ENCODE data around the gene LGALS13.

The LGALS13 gene

DNA sequence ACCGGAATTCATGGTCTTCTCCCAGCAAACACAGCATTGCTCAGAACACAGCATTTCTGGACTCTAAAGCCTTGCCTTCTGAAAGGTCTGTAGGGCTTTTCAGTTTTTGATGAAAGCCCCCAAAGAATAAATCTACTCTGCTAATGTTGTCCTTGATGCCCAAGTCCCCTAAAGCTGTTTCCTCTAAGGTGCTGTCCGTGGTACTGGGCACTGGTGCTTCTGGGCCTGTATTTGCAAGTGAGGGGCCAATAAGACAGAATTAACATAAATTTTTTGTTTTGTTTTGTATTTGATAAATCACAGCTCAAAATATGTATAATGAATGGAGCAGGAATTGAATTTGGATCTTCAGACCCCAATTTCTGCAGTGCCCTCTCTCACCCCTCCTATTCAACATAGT, 12.1 kb upstream of the LGALS13 start:
- H3K36me3 ChIP-seq (ENCODE audit: control insufficient read depth, low read length) = no peaks in the 10 kb centered on the region
- no peaks in the 10 kb centered on the region for H3K9me2 ChIP-seq (replicated peaks; ENCODE audit: control insufficient read depth, low read length)
- H4K20me1 ChIP-seq (ENCODE audit: control insufficient read depth, insufficient read depth, low read depth, low read length) = no peaks in the 10 kb centered on the region
- no peaks in the 10 kb centered on the region for H3K79me2 ChIP-seq (ENCODE audit: control insufficient read depth, low read length)
- no peak overlapping the region for H3K4me2 ChIP-seq (ENCODE audit: low read length)
- H3K27ac ChIP-seq (ENCODE audit: low read depth, low read length) = no peak overlapping the region
- TF ChIP-seq EZH2phosphoT487 (IDR thresholded peaks at IDR 0.05; ENCODE audit: borderline replicate concordance, low read length) (no peak), CTCF (IDR thresholded peaks at IDR 0.05; ENCODE audit: low read depth, low read length, poor library complexity, severe bottlenecking) (no peak)
- H3K4me3 ChIP-seq (ENCODE audit: low read length) = no peak overlapping the region
- peaks cover 5% of the 10 kb centered on the region; the same call in 1 of the 2 replicates for H3K27me3 ChIP-seq (ENCODE audit: control insufficient read depth, low read length)
- no peaks in the 10 kb centered on the region for H3K4me1 ChIP-seq (ENCODE audit: control insufficient read depth, low read length)
- H3K9me3 ChIP-seq (ENCODE audit: control insufficient read depth, insufficient read depth, low read length) = no peaks in the 10 kb centered on the region
- no peaks in the 10 kb centered on the region for H3F3A ChIP-seq (ENCODE audit: control insufficient read depth, insufficient read depth)

DNA sequence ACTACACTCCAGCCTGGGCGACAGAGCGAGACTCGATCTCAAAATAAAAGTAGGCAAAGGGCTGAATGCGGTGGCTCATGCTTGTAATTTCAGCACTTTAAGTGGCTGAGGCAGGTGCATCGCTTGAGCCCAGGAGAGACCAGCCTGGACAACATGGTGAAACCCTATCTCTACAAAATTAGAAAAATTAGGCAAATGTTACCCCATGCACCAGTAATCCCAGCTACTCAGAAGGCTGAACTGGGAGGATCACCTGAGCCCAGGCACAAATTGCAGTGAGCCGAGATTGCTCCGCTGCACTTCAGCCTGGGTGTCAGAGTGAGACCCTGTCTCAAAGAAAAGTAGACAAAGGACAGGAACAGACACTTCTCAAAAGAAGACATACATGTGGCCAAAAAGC, 9.9 kb upstream of the LGALS13 start:
- H3K9me2 ChIP-seq (replicated peaks; ENCODE audit: control insufficient read depth, low read length) = no peaks in the 10 kb centered on the region
- no peaks in the 10 kb centered on the region for H3K36me3 ChIP-seq (ENCODE audit: control insufficient read depth, low read length)
- H3K4me2 ChIP-seq (ENCODE audit: low read length) = no peak overlapping the region
- no peaks in the 10 kb centered on the region for H3K9me3 ChIP-seq (ENCODE audit: control insufficient read depth, insufficient read depth, low read length)
- H4K20me1 ChIP-seq (ENCODE audit: control insufficient read depth, insufficient read depth, low read depth, low read length) = no peaks in the 10 kb centered on the region
- TF ChIP-seq EZH2phosphoT487 (IDR thresholded peaks at IDR 0.05; ENCODE audit: borderline replicate concordance, low read length) (no peak), CTCF (IDR thresholded peaks at IDR 0.05; ENCODE audit: low read depth, low read length, poor library complexity, severe bottlenecking) (no peak)
- H3K27me3 ChIP-seq (ENCODE audit: control insufficient read depth, low read length) = no peaks in the 10 kb centered on the region
- H3F3A ChIP-seq (ENCODE audit: control insufficient read depth, insufficient read depth) = no peaks in the 10 kb centered on the region
- no peaks in the 10 kb centered on the region for H3K79me2 ChIP-seq (ENCODE audit: control insufficient read depth, low read length)
- H3K27ac ChIP-seq (ENCODE audit: low read depth, low read length) = no peak overlapping the region
- H3K4me1 ChIP-seq (ENCODE audit: control insufficient read depth, low read length) = no peaks in the 10 kb centered on the region
- H3K4me3 ChIP-seq (ENCODE audit: low read length) = no peak overlapping the region

GRCh38 chr19:39595950-39596349, 6.4 kb upstream of the LGALS13 start:
- Histone ChIP-seq H3K9me2 (replicated peaks; ENCODE audit: control insufficient read depth, low read length) (no peaks in the 10 kb centered on the region), H3K79me2 (ENCODE audit: control insufficient read depth, low read length) (no peaks in the 10 kb centered on the region), H3K27ac (ENCODE audit: low read depth, low read length) (no peak overlapping the region), H3K4me3 (ENCODE audit: low read length) (no peak overlapping the region), H3K4me1 (ENCODE audit: control insufficient read depth, low read length) (no peaks in the 10 kb centered on the region), H3K9me3 (ENCODE audit: control insufficient read depth, insufficient read depth, low read length) (no peaks in the 10 kb centered on the region), H3K4me2 (ENCODE audit: low read length) (no peak overlapping the region), H4K20me1 (ENCODE audit: control insufficient read depth, insufficient read depth, low read depth, low read length) (no peaks in the 10 kb centered on the region), H3K36me3 (ENCODE audit: control insufficient read depth, low read length) (no peaks in the 10 kb centered on the region), H3F3A (ENCODE audit: control insufficient read depth, insufficient read depth) (no peaks in the 10 kb centered on the region), H3K27me3 (ENCODE audit: control insufficient read depth, low read length) (no peaks in the 10 kb centered on the region)
- TF ChIP-seq CTCF (IDR thresholded peaks at IDR 0.05; ENCODE audit: low read depth, low read length, poor library complexity, severe bottlenecking) = no peak
- TF ChIP-seq EZH2phosphoT487 (IDR thresholded peaks at IDR 0.05; ENCODE audit: borderline replicate concordance, low read length) = no peak

- Histone ChIP-seq H3K9me2 (replicated peaks; ENCODE audit: control insufficient read depth, low read length) (no peaks in the 10 kb centered on the region), H3K9me3 (ENCODE audit: control insufficient read depth, insufficient read depth, low read length) (no peaks in the 10 kb centered on the region), H3K79me2 (ENCODE audit: control insufficient read depth, low read length) (no peaks in the 10 kb centered on the region), H3K4me2 (ENCODE audit: low read length) (no peak overlapping the region), H3K4me3 (ENCODE audit: low read length) (no peak overlapping the region), H4K20me1 (ENCODE audit: control insufficient read depth, insufficient read depth, low read depth, low read length) (no peaks in the 10 kb centered on the region), H3K4me1 (ENCODE audit: control insufficient read depth, low read length) (no peaks in the 10 kb centered on the region), H3K36me3 (ENCODE audit: control insufficient read depth, low read length) (no peaks in the 10 kb centered on the region), H3K27me3 (ENCODE audit: control insufficient read depth, low read length) (no peaks in the 10 kb centered on the region), H3K27ac (ENCODE audit: low read depth, low read length) (no peak overlapping the region), H3F3A (ENCODE audit: control insufficient read depth, insufficient read depth) (no peaks in the 10 kb centered on the region)
- no peak for TF ChIP-seq EZH2phosphoT487 (IDR thresholded peaks at IDR 0.05; ENCODE audit: borderline replicate concordance, low read length)
- TF ChIP-seq CTCF (IDR thresholded peaks at IDR 0.05; ENCODE audit: low read depth, low read length, poor library complexity, severe bottlenecking) = no peak
Measured at GRCh38 chr19:39596911-39597310, 5.4 kb upstream of the LGALS13 start.

Data from DOHH2 (cell line).